Ascending aorta (tissue), 2 donors: ENCODE results near the gene CATSPERZ. TPM values are rescaled to one million over a fixed set of nuclear protein-coding genes. Genes with fewer than 3 reads are reported as not detected.

Experiments used
- DNase-seq, 2 donors: peaks; one replicate each; pipeline ENCODE4 v3.0.0-alpha.2; 2019; ENCODE audit warnings: low spot score in 2 of 2
- H3K27ac ChIP-seq, 2 donors: fragments of 200-600 bp; sonication (generic); one replicate each; pipeline ENCODE4 v1.5.1; 2016 to 2017; ENCODE audit warnings: mild to moderate bottlenecking in 1 of 2
- H3K27me3 ChIP-seq: fragments of 200-600 bp; sonication (generic); one replicate; pipeline ENCODE4 v1.5.1; 2017
- H3K36me3 ChIP-seq, 2 donors: fragments of 200-600 bp; sonication (generic); one replicate each; pipeline ENCODE4 v1.5.1; 2016
- H3K4me1 ChIP-seq, 2 donors: fragments of 200-600 bp; sonication (generic); one replicate each; pipeline ENCODE4 v1.5.1; 2016 to 2017; ENCODE audit warnings: mild to moderate bottlenecking in 1 of 2
- H3K4me3 ChIP-seq, 2 donors: fragments of 200-600 bp; sonication (generic); one replicate each; pipeline ENCODE4 v1.5.1; 2016 to 2017; ENCODE audit warnings: mild to moderate bottlenecking in 1 of 2
- H3K9me3 ChIP-seq, 2 donors: fragments of 200-600 bp; sonication (generic); one replicate each; pipeline ENCODE4 v1.5.1; 2016
- CTCF ChIP-seq, 3 experiments: fragments of 200-600 bp in 2 of 3; fragments of 450-650 bp in 1 of 3; sonication (generic) in 2 of 3; IDR thresholded peaks; one replicate each; pipeline ENCODE4 v1.5.1; 2016 to 2019; ENCODE audit warnings: antibody characterized with exemption in 3 of 3, mild to moderate bottlenecking in 1 of 3, moderate library complexity in 1 of 3
- intact Hi-C: fragments of 100-400 bp; cut with DNase I; formaldehyde crosslinking; loops from one replicate; pipeline ENCODE4 v1.15.1; 2023
- total RNA-seq: library from RNA; depleted of rRNA; stranded (reverse); fragments of >200 nt; gene quantifications from one replicate; pipeline ENCODE4 v1.1.0, GENCODE V29; 2016

The CATSPERZ gene
- total RNA-seq, 1 donor from 2014 or later = not detected

- H3K4me3 ChIP-seq = no peak overlapping the region
- intact Hi-C loops = no loop called here
- H3K9me3 ChIP-seq = no peaks in the 10 kb centered on the region
- peaks cover 13% of the 10 kb centered on the region for H3K27me3 ChIP-seq
- no peak for TF ChIP-seq CTCF (IDR thresholded peaks at IDR 0.05)
- H3K4me1 ChIP-seq = peaks cover 10 to 17% of the 10 kb centered on the region in 2 donors
- no peak overlapping the region for H3K27ac ChIP-seq
- H3K36me3 ChIP-seq = no peaks in the 10 kb centered on the region
- DNase-seq = no peak
Measured at GRCh38 chr11:64289002-64289564, 11.1 kb upstream of the CATSPERZ start.

DNA sequence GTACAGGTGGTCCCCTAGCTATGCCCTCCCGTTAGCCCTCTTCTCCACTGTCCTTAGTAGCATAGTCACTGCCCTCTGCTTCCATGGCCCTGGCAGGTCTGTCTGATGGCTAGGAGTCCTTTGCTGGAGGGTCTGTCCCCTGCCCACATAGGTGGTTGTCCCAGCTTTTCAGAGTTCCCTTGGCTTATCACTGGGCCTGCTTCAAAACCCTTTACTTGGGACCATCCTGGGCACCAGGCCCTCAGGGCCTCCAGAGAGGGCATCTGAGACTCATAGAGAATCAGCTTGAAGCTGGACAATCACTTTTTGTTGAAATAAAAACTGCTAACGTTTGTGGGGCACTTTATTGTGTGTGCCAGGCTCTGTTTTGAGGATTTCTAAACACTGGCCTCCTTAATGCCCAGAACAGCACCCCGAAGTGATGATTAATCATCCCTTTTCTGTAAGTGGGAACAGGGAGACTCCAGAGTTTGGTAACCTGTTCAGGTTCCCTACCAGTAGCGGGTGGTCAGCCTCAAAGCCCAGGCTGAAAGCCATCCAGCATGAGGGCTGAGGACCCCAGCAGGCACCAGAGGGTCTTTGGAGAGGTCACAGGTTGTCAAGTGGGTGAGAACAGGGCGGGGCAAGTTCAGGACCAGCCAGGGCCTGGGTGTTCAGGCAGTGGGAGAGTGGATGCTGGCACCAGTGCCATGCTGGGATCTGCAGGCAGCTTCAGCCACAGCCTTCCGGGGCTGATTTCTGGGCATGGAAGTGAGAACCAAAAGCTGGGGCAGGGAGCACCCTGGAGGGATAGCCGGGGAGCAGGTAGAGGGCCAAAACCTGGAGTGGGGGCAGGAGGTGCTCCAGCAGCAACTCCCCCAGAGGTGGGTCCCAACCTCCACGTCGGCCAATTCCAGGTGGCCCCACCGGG is 9.6 kb upstream of the CATSPERZ start:
- H3K4me1 ChIP-seq = peaks cover 10 to 16% of the 10 kb centered on the region in 2 donors
- H3K36me3 ChIP-seq = no peaks in the 10 kb centered on the region
- H3K27me3 ChIP-seq = peaks cover 13% of the 10 kb centered on the region
- H3K27ac ChIP-seq = no peak overlapping the region
- H3K4me3 ChIP-seq = no peak overlapping the region
- no peaks in the 10 kb centered on the region for H3K9me3 ChIP-seq
- no peak for TF ChIP-seq CTCF (IDR thresholded peaks at IDR 0.05)
- DNase-seq = no peak
- intact Hi-C loops = no loop called here

- no peak for DNase-seq
- intact Hi-C loops = no loop called here
- Histone ChIP-seq H3K27me3 (peaks cover 13% of the 10 kb centered on the region), H3K27ac (no peak within 1 kb of the TSS), H3K4me3 (peak within 1 kb of the TSS; percentile 47 to 61), H3K4me1 (peaks cover 7 to 11% of the 10 kb centered on the region in 2 donors), H3K9me3 (no peaks in the 10 kb centered on the region), H3K36me3 (no peaks in the 10 kb centered on the region)
- no peak for TF ChIP-seq CTCF (IDR thresholded peaks at IDR 0.05)
Measured at GRCh38 chr11:64291262-64291751, 8.9 kb upstream of the CATSPERZ start, which contains the start of gene KCNK4. Gene KCNK4, plus strand, starts transcription at chr11:64291302. Its CDS starts 1,717 bp downstream, at chr11:64293019.

DNA sequence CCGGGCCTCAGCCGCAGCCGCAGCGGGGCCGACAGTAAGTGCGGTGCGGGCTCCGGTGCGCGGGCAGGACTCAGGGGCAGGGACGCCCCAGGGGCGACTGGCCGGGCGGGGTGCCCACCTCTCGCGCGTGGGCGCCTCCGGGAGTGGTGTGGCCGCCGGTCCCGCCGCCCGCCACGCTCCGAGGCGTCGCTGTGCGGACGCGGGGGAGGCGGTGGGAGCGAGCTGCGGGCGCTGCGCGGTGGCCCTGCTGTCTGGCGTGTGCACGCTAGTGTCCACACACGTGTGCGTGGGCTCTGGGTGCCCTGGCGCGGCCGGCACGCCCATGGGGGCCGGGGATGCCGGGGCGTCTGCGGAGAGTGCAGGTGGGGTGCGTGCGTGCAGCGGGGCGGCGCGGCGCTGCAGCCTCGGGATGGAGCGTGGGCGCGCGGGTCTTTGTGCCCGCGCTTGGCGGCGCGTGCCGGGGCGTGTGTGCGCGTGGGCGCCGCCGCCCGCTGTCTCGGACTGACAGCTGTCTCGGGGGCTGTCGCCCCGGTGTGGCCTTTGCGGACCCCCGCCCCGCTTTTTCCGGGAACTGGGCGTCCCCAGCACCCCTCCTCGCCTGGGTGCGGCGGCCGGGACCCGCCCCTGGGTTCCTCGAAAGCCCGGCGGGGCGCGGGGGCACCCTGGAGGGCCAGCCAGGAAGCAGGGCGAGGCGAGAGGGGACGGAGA is 8.3 kb upstream of the CATSPERZ start:
- peak overlapping the region; percentile 47 to 61 for H3K4me3 ChIP-seq
- intact Hi-C loops = no loop called here

More for the DNA sequence above, 8.3 kb upstream of the CATSPERZ start:
- Histone ChIP-seq H3K9me3 (no peaks in the 10 kb centered on the region), H3K4me1 (peaks cover 7 to 10% of the 10 kb centered on the region in 2 donors), H3K36me3 (no peaks in the 10 kb centered on the region), H3K27me3 (peaks cover 15% of the 10 kb centered on the region), H3K27ac (no peak overlapping the region)
- DNase-seq = no peak
- no peak for TF ChIP-seq CTCF (IDR thresholded peaks at IDR 0.05)
